HG02885 (cell line): ENCODE results near the gene KDM5D.

Experiments used
- ATAC-seq: cut with Tn5 transposase; IDR thresholded peaks from one replicate; pipeline ENCODE4 v1.9.1; 2021; ENCODE audit warnings: mild to moderate bottlenecking; ENCODE audit not compliant: unreplicated experiment, poor library complexity

The KDM5D gene

GRCh38 chrY:19744381-19745378 lies at the start of gene KDM5D:
Gene KDM5D (minus strand): TSS chrY:19744726. CDS start chrY:19744534, 192 bp downstream.
- ATAC-seq = no peak

GRCh38 chrY:19768375-19768774 lies 23.8 kb upstream of the KDM5D start:
- ATAC-seq = no peak

- no peak for ATAC-seq
Observed at GRCh38 chrY:19743331-19743730, 1.2 kb downstream of the KDM5D start.

GRCh38 chrY:19742153-19742552 lies 2.4 kb downstream of the KDM5D start:
- ATAC-seq = no peak

GRCh38 chrY:19734425-19734824 lies 10.1 kb downstream of the KDM5D start:
- no peak for ATAC-seq

- no peak for ATAC-seq
Observed at GRCh38 chrY:19717950-19718349, 26.6 kb downstream of the KDM5D start.

GRCh38 chrY:19717146-19717545 lies 27.4 kb downstream of the KDM5D start:
- no peak for ATAC-seq

- ATAC-seq = no peak
Observed at GRCh38 chrY:19715226-19715625, 29.3 kb downstream of the KDM5D start.

- no peak for ATAC-seq
Observed at GRCh38 chrY:19713430-19713829, 31.1 kb downstream of the KDM5D start.

GRCh38 chrY:19706273-19706672 lies 38.3 kb downstream of the KDM5D start:
- no peak for ATAC-seq

- no peak for ATAC-seq
Observed at GRCh38 chrY:19698495-19698894, 46.0 kb downstream of the KDM5D start.

- ATAC-seq = no peak
Observed at GRCh38 chrY:19680821-19681220, 63.7 kb downstream of the KDM5D start.
